ENCODE data around the gene HPS4. TPM values are rescaled to one million over a fixed set of nuclear protein-coding genes. Genes with fewer than 3 reads are reported as not detected.
A peak's percentile ranks its signal among the peaks of the same experiment; 100 is the strongest.

The HPS4 gene
- total and polyA plus RNA-seq, 2 of the 8 experiments (the other 6 are each of a cell fraction or from before 2014, with no cell fraction given) = 28.0 to 35.2 TPM

- Histone ChIP-seq H4K5ac (ENCODE audit: insufficient read length, low read depth, low read length) (no peak overlapping the region), H3K9me3 (ENCODE audit: insufficient read depth in 2 of 2, low read depth in 1 of 2, low read length in 1 of 2) (no peaks in the 10 kb centered on the region), H2AK5ac (ENCODE audit: low read depth, low read length) (no peak overlapping the region), H3K4me2 (ENCODE audit: insufficient read depth in 1 of 2, low read depth in 2 of 2, low read length in 2 of 2) (peak overlapping the region; percentile 77 to 94; a peak in 1 of 4 replicates), H4K20me1 (replicated peaks in 1 of 2; ENCODE audit: control insufficient read depth in 1 of 2, insufficient read depth in 2 of 2, low read length in 2 of 2) (no peaks in the 10 kb centered on the region), H3K4me3 (ENCODE audit: extremely low read depth in 1 of 4, insufficient read depth in 2 of 4, low read depth in 3 of 4, low read length in 4 of 4) (no peak overlapping the region; a peak in 1 of 8 replicates), H3K18ac (ENCODE audit: extremely low read depth, low read length) (no peak overlapping the region), H2BK20ac (ENCODE audit: low read length) (no peak overlapping the region), H2BK120ac (replicated peaks; ENCODE audit: low read depth, low read length) (no peak overlapping the region), H3K23me2 (ENCODE audit: low read depth, low read length) (peaks cover 6% of the 10 kb centered on the region; the same call in 1 of the 2 replicates), H3K79me2 (ENCODE audit: control insufficient read depth in 1 of 2, insufficient read depth in 2 of 2, low read length in 2 of 2) (peaks cover 4 to 19% of the 10 kb centered on the region in 2 experiments), H3K79me1 (ENCODE audit: low read depth, low read length) (no peaks in the 10 kb centered on the region; the same call in 1 of the 2 replicates), H3K56ac (replicated peaks; ENCODE audit: insufficient read length, low read depth, low read length) (no peak overlapping the region), H3K36me3 (ENCODE audit: control insufficient read depth in 2 of 4, insufficient read depth in 4 of 4, low read length in 3 of 4) (peaks cover 6 to 13% (median 13%) of the 10 kb centered on the region in 4 experiments; a peak in 5 of 8 replicates), H3K14ac (ENCODE audit: insufficient read length) (no peak overlapping the region), H3K4ac (replicated peaks; ENCODE audit: insufficient read length, low read depth, low read length) (no peak overlapping the region), H3K9ac (replicated peaks in 1 of 4; ENCODE audit: extremely low read depth in 1 of 4, low read depth in 3 of 4, low read length in 3 of 4) (peak overlapping the region in 1 of 4 experiments; percentile 1; a peak in 2 of 7 replicates), H2BK5ac (ENCODE audit: low read depth, low read length) (no peak overlapping the region), H3K27ac (ENCODE audit: low read depth, low read length) (no peak overlapping the region), H4K8ac (ENCODE audit: extremely low read depth, insufficient read depth, low read length) (no peak overlapping the region), H2AFZ (ENCODE audit: low read length) (no peak overlapping the region), H3K4me1 (replicated peaks in 1 of 4; ENCODE audit: control insufficient read depth in 3 of 4, insufficient read depth in 4 of 4, low read length in 3 of 4) (peaks cover 0 to 5% (median 3%) of the 10 kb centered on the region in 4 experiments; a peak in 3 of 7 replicates), H3K23ac (ENCODE audit: insufficient read length) (no peak overlapping the region), H3K27me3 (replicated peaks in 1 of 4; ENCODE audit: control insufficient read depth in 3 of 4, extremely low read depth in 1 of 4, insufficient read depth in 3 of 4, low read length in 3 of 4) (no peaks in the 10 kb centered on the region), H2BK12ac (ENCODE audit: low read depth, low read length) (no peak overlapping the region), H4K91ac (replicated peaks; ENCODE audit: insufficient read length, low read length) (no peak overlapping the region), H2BK15ac (ENCODE audit: low read length) (no peak overlapping the region)
- ChIA-PET CTCF (ENCODE audit: partially characterized antibody) (interaction anchor here (1.0 to 1.5 kb wide), 3 partner anchors 10 to 148 kb away, joined by 3 to 4 read pairs (median 4); no protein-coding TSS in a partner anchor), POLR2A (ENCODE audit: partially characterized antibody) (interaction anchor here (1.1 to 2.4 kb wide), 3 partner anchors 11 to 159 kb away, joined by 5 to 13 read pairs (median 13); partner anchors contain the start of genes HPS4 and SRRD)
- TF ChIP-seq CREB1 (IDR thresholded peaks at IDR 0.05) (no peak), CEBPB (IDR thresholded peaks at IDR 0.05; ENCODE audit: low read depth, low read length) (0 out of 2 replicates have a peak, but pooled peaks have one; percentile 10), BCL11A (IDR thresholded peaks at IDR 0.05; ENCODE audit: low read depth in 2 of 2, low read length in 2 of 2) (no peak)
- TF ChIP-seq, protein P1, sequence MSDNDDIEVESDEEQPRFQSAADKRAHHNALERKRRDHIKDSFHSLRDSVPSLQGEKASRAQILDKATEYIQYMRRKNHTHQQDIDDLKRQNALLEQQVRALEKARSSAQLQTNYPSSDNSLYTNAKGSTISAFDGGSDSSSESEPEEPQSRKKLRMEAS (IDR thresholded peaks at IDR 0.05) = no peak
- TF ChIP-seq, protein P2, sequence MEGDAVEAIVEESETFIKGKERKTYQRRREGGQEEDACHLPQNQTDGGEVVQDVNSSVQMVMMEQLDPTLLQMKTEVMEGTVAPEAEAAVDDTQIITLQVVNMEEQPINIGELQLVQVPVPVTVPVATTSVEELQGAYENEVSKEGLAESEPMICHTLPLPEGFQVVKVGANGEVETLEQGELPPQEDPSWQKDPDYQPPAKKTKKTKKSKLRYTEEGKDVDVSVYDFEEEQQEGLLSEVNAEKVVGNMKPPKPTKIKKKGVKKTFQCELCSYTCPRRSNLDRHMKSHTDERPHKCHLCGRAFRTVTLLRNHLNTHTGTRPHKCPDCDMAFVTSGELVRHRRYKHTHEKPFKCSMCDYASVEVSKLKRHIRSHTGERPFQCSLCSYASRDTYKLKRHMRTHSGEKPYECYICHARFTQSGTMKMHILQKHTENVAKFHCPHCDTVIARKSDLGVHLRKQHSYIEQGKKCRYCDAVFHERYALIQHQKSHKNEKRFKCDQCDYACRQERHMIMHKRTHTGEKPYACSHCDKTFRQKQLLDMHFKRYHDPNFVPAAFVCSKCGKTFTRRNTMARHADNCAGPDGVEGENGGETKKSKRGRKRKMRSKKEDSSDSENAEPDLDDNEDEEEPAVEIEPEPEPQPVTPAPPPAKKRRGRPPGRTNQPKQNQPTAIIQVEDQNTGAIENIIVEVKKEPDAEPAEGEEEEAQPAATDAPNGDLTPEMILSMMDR (IDR thresholded peaks at IDR 0.05; ENCODE audit: control extremely low read depth in 1 of 3, insufficient read depth in 1 of 3, low read depth in 1 of 3, low read length in 3 of 3) = no peak
- FAIRE-seq (no peak), DNase-seq (ENCODE audit: low read depth in 1 of 2, low spot score in 2 of 2) (no peak)
- WGBS, 2 experiments (ENCODE audit: extremely low coverage in 1 of 2, insufficient coverage in 1 of 2, insufficient read length in 1 of 2, insufficient replicate concordance in 2 of 2, low coverage in 1 of 2, low lambda C conversion rate in 2 of 2, missing lambda C conversion rate in 1 of 2) = 70% methylated on average over 1 of the region's 1 CpG; no CpG with 5 or more reads in 1 of the 2 experiments
Observed at GRCh38 chr22:26513838-26514237, 30.3 kb upstream of the HPS4 start.

Data from H1 (cell line).